H1 (cell line): Measurements from ENCODE around the gene MT2A. TPM values are rescaled to one million over a fixed set of nuclear protein-coding genes. Genes with fewer than 3 reads are reported as not detected.

Experiments
- CTCF ChIA-PET: fragments of 300-600 bp; sonication (Branson Sonifier 250); formaldehyde crosslinking; loops from one replicate; lab custom pipeline; 2021; ENCODE audit not compliant: partially characterized antibody; lab: Charles Lee
- POLR2A ChIA-PET: fragments of 300-600 bp; sonication (Branson Sonifier 250); formaldehyde crosslinking; loops from one replicate; lab custom pipeline; 2021; ENCODE audit warnings: inconsistent platforms; ENCODE audit not compliant: partially characterized antibody; lab: Charles Lee
- DNase-seq, 2 experiments: peaks; one replicate each; pipeline versions ENCODE4 v3.0.0 to v3.0.0-alpha.2; 2010 to 2022; ENCODE audit warnings: low spot score in 2 of 2, low read depth in 1 of 2, mixed read lengths in 1 of 2
- FAIRE-seq: peaks from 2 replicates; lab custom pipeline; 2011; peaks lifted over from hg19 to GRCh38; lab: Jason Lieb, UNC
- H2AFZ ChIP-seq: 2 replicates; pipeline ENCODE4 v1.8.1; 2012; ENCODE audit warnings: low read length, inconsistent platforms
- H2AK5ac ChIP-seq: 2 replicates; pipeline ENCODE4 v1.6.1; 2013; ENCODE audit warnings: low read depth, low read length
- H2BK120ac ChIP-seq: replicated peaks from 2 replicates; pipeline ENCODE3; 2013; ENCODE audit warnings: low read depth, low read length, inconsistent platforms
- H2BK12ac ChIP-seq: 2 replicates; pipeline ENCODE4 v1.6.1; 2013; ENCODE audit warnings: low read depth, low read length
- H2BK15ac ChIP-seq: 2 replicates; pipeline ENCODE4 v1.6.1; 2013; ENCODE audit warnings: low read length
- H2BK20ac ChIP-seq: 2 replicates; pipeline ENCODE4 v1.6.1; 2013; ENCODE audit warnings: low read length
- H2BK5ac ChIP-seq: 2 replicates; pipeline ENCODE4 v1.6.1; 2013; ENCODE audit warnings: low read depth, low read length
- H3K14ac ChIP-seq: 2 replicates; pipeline ENCODE4 v1.6.1; 2013; ENCODE audit warnings: inconsistent platforms; ENCODE audit not compliant: insufficient read length
- H3K18ac ChIP-seq: 2 replicates; pipeline ENCODE4 v1.6.1; 2013; ENCODE audit warnings: low read length; ENCODE audit errors: extremely low read depth
- H3K23ac ChIP-seq: 2 replicates; pipeline ENCODE4 v1.6.1; 2013; ENCODE audit warnings: inconsistent platforms; ENCODE audit not compliant: insufficient read length
- H3K23me2 ChIP-seq: 2 replicates; pipeline ENCODE4 v1.6.1; 2013; ENCODE audit warnings: low read depth, low read length
- H3K27ac ChIP-seq: 2 replicates; pipeline ENCODE4 v1.6.1; 2011; ENCODE audit warnings: low read depth, low read length, inconsistent platforms
- H3K27me3 ChIP-seq, 4 experiments: replicated peaks in 1 of 4; 1 replicate in 1 of 4; 2 replicates in 3 of 4; pipeline versions ENCODE4 v1.6.1 to v1.8.1; 2011 to 2013; ENCODE audit warnings: low read length in 3 of 4, mild to moderate bottlenecking in 3 of 4, inconsistent platforms in 2 of 4, mixed read lengths in 2 of 4, moderate library complexity in 1 of 4; ENCODE audit not compliant: control insufficient read depth in 3 of 4, insufficient read depth in 3 of 4; ENCODE audit errors: extremely low read depth in 1 of 4
- H3K36me3 ChIP-seq, 4 experiments: 2 replicates each; pipeline versions ENCODE4 v1.6.1 to v1.8.1; 2011 to 2013; ENCODE audit warnings: mild to moderate bottlenecking in 4 of 4, low read length in 3 of 4, moderate library complexity in 2 of 4, control low read depth in 1 of 4, inconsistent platforms in 1 of 4; ENCODE audit not compliant: insufficient read depth in 4 of 4, control insufficient read depth in 2 of 4
- H3K4ac ChIP-seq: replicated peaks from 2 replicates; pipeline ENCODE3; 2013; ENCODE audit warnings: low read length, low read depth, mixed read lengths, inconsistent platforms; ENCODE audit not compliant: insufficient read length
- H3K4me1 ChIP-seq, 4 experiments: replicated peaks in 1 of 4; 1 replicate in 1 of 4; 2 replicates in 3 of 4; pipeline versions ENCODE4 v1.6.1 to v1.8.1; 2011 to 2013; ENCODE audit warnings: low read length in 3 of 4, inconsistent platforms in 2 of 4, mixed read lengths in 1 of 4; ENCODE audit not compliant: insufficient read depth in 4 of 4, control insufficient read depth in 3 of 4
- H3K4me2 ChIP-seq, 2 experiments: 2 replicates each; pipeline versions ENCODE4 v1.6.1 to v1.8.1; 2011 to 2013; ENCODE audit warnings: low read depth in 2 of 2, low read length in 2 of 2, control low read depth in 1 of 2, inconsistent platforms in 1 of 2, mild to moderate bottlenecking in 1 of 2; ENCODE audit not compliant: insufficient read depth in 1 of 2
- H3K4me3 ChIP-seq, 4 experiments: fragments of 200-600, 300-600 bp in 1 of 4; sonication (generic), shearing (Covaris generic), sonication (Bioruptor Twin) in 1 of 4; 2 replicates each; pipeline versions ENCODE4 v1.5.1 to v1.8.1; 2011 to 2016; ENCODE audit warnings: low read length in 4 of 4, low read depth in 3 of 4, control low read depth in 2 of 4, inconsistent platforms in 2 of 4, mild to moderate bottlenecking in 2 of 4, mixed read lengths in 1 of 4, moderate library complexity in 1 of 4; ENCODE audit not compliant: insufficient read depth in 2 of 4; ENCODE audit errors: extremely low read depth in 1 of 4
- H3K56ac ChIP-seq: replicated peaks from 2 replicates; pipeline ENCODE3; 2013; ENCODE audit warnings: low read depth, mild to moderate bottlenecking, mixed read lengths, low read length, inconsistent platforms; ENCODE audit not compliant: insufficient read length
- H3K79me1 ChIP-seq: 2 replicates; pipeline ENCODE4 v1.6.1; 2013; ENCODE audit warnings: low read depth, low read length, control low read depth
- H3K79me2 ChIP-seq, 2 experiments: 2 replicates each; pipeline versions ENCODE4 v1.6.1 to v1.8.1; 2012 to 2013; ENCODE audit warnings: low read length in 2 of 2, mild to moderate bottlenecking in 2 of 2, inconsistent platforms in 1 of 2; ENCODE audit not compliant: insufficient read depth in 2 of 2, control insufficient read depth in 1 of 2
- H3K9ac ChIP-seq, 4 experiments: replicated peaks in 1 of 4; 1 replicate in 1 of 4; 2 replicates in 3 of 4; pipeline versions ENCODE4 v1.6.1 to v1.8.1; 2011 to 2013; ENCODE audit warnings: low read depth in 3 of 4, low read length in 3 of 4, control low read depth in 2 of 4, mild to moderate bottlenecking in 2 of 4, moderate library complexity in 2 of 4, inconsistent platforms in 1 of 4; ENCODE audit errors: extremely low read depth in 1 of 4
- H3K9me3 ChIP-seq, 2 experiments: 2 replicates each; pipeline versions ENCODE4 v1.6.1 to v1.8.1; 2012 to 2013; ENCODE audit warnings: mild to moderate bottlenecking in 2 of 2, moderate library complexity in 2 of 2, control low read depth in 1 of 2, inconsistent platforms in 1 of 2, low read depth in 1 of 2, low read length in 1 of 2, mixed read lengths in 1 of 2; ENCODE audit not compliant: insufficient read depth in 2 of 2
- H4K20me1 ChIP-seq, 2 experiments: replicated peaks in 1 of 2; 2 replicates each; pipeline versions ENCODE3 to v1.8.1; 2011 to 2013; ENCODE audit warnings: inconsistent platforms in 2 of 2, low read length in 2 of 2, mild to moderate bottlenecking in 1 of 2; ENCODE audit not compliant: insufficient read depth in 2 of 2, control insufficient read depth in 1 of 2
- H4K5ac ChIP-seq: 2 replicates; pipeline ENCODE4 v1.6.1; 2013; ENCODE audit warnings: low read length, low read depth, mixed read lengths, inconsistent platforms; ENCODE audit not compliant: insufficient read length
- H4K8ac ChIP-seq: 2 replicates; pipeline ENCODE4 v1.8.0; 2013; ENCODE audit warnings: mild to moderate bottlenecking, moderate library complexity, low read length, inconsistent platforms; ENCODE audit not compliant: insufficient read depth; ENCODE audit errors: extremely low read depth
- H4K91ac ChIP-seq: replicated peaks from 2 replicates; pipeline ENCODE3; 2013; ENCODE audit warnings: low read length, mixed read lengths, inconsistent platforms; ENCODE audit not compliant: insufficient read length
- CEBPB ChIP-seq: IDR thresholded peaks from 2 replicates; pipeline ENCODE4 v1.6.1; 2012; ENCODE audit warnings: low read depth, low read length
- RAD21 ChIP-seq, 2 experiments: IDR thresholded peaks in 1 of 2; conservative IDR thresholded peaks in 1 of 2; 2 replicates each; pipeline ENCODE4 v1.6.1; 2011; ENCODE audit warnings: low read depth in 2 of 2, low read length in 2 of 2, improper control_type of control experiment in 1 of 2, inconsistent platforms in 1 of 2, mild to moderate bottlenecking in 1 of 2, moderate library complexity in 1 of 2
- RNF2 ChIP-seq: fragments of 200-900, 300-1000 bp; sonication (generic); IDR thresholded peaks from 2 replicates; pipeline ENCODE4 v1.7.1; 2016; ENCODE audit warnings: borderline replicate concordance, low read depth, mild to moderate bottlenecking, antibody characterized with exemption, low read length; ENCODE audit not compliant: poor library complexity, severe bottlenecking; ENCODE audit errors: missing control alignments
- WGBS, 2 experiments: shearing (Covaris generic) in 1 of 2; methylation state at CpG; one replicate each; pipeline versions ENCODE4 v1.1.6 to v1.1.7; 2013 to 2015; ENCODE audit warnings: low lambda C conversion rate in 2 of 2, mixed read lengths in 2 of 2, inconsistent platforms in 1 of 2, low coverage in 1 of 2, missing lambda C conversion rate in 1 of 2; ENCODE audit not compliant: insufficient replicate concordance in 2 of 2, insufficient coverage in 1 of 2, insufficient read length in 1 of 2; ENCODE audit errors: extremely low coverage in 1 of 2, missing lambda C conversion rate in 1 of 2; 5-methylcytosine and 5-hydroxymethylcytosine counted together
- polyA plus RNA-seq, 7 experiments: library from polyadenylated mRNA; depleted of rRNA in 3 of 7; stranded (reverse) in 5 of 7; unstranded in 2 of 7; fragments of >200 nt in 5 of 7; fragments of 200-250 nt in 2 of 7; gene quantifications; 1 replicate in 5 of 7; 2 replicates in 1 of 7; 4 replicates in 1 of 7; pipeline versions ENCODE4 v1.2.1 to v1.2.3, GENCODE V29; 2011 to 2013; ENCODE audit warnings: missing spikeins in 2 of 7, mixed read lengths in 2 of 7
- total RNA-seq: library from RNA; stranded (reverse); fragmentation: NEBNext Ultra II Directional; extraction: Animal tissue kit (Norgen Biotek cat#: 25700); gene quantifications from 2 replicates; pipeline ENCODE4 v1.2.1, GENCODE V29; 2021

MT2A gene
- total and polyA plus RNA-seq, 2 of the 8 experiments (the other 6 are each of a cell fraction or from before 2014, with no cell fraction given), result 9.5 to 30.1 TPM

- peak overlapping the region in 1 of 4 experiments; percentile 18; a peak in 1 of 8 replicates for H3K4me3 ChIP-seq
These were observed 18.3 kb downstream of the MT2A start for GRCh38 chr16:56626685-56627084.

More at GRCh38 chr16:56626685-56627084, 18.3 kb downstream of the MT2A start:
- ChIA-PET CTCF (interaction anchor here (1.2 to 3.2 kb wide), 5 partner anchors 12 to 75 kb away, joined by 3 to 13 read pairs (median 11); partner anchors contain the start of gene MT1A), POLR2A (interaction anchor here (0.7 to 4.7 kb wide), 18 partner anchors 10 to 185 kb away, joined by 3 to 66 read pairs (median 12); partner anchors contain the start of genes MT1A, MT1F, MT1G and MT1H)
- H2BK20ac ChIP-seq, result no peak overlapping the region
- H3K56ac ChIP-seq, result no peak overlapping the region
- no peak overlapping the region for H3K4ac ChIP-seq
- H3K4me2 ChIP-seq, result peak overlapping the region in 1 of 2 experiments; percentile 90; a peak in 1 of 4 replicates
- H2BK120ac ChIP-seq, result no peak overlapping the region
- H3K23ac ChIP-seq, result no peak overlapping the region
- H3K9ac ChIP-seq, result no peak overlapping the region
- H3K18ac ChIP-seq, result no peak overlapping the region
- H4K5ac ChIP-seq, result no peak overlapping the region
- no peak overlapping the region for H2BK5ac ChIP-seq
- DNase-seq (no peak), FAIRE-seq (no peak)
- H2AFZ ChIP-seq, result no peak overlapping the region
- no peaks in the 10 kb centered on the region for H3K79me1 ChIP-seq
- no peaks in the 10 kb centered on the region for H3K9me3 ChIP-seq
- no peaks in the 10 kb centered on the region for H3K79me2 ChIP-seq
- H2BK15ac ChIP-seq, result no peak overlapping the region
- no peak overlapping the region for H3K14ac ChIP-seq
- H3K4me1 ChIP-seq, result peaks cover 0 to 17% (median 12%) of the 10 kb centered on the region in 4 experiments; a peak in 6 of 7 replicates
- H2BK12ac ChIP-seq, result no peak overlapping the region
- H3K27ac ChIP-seq, result no peak overlapping the region
- no peak overlapping the region for H2AK5ac ChIP-seq
- no peak overlapping the region for H4K91ac ChIP-seq
- peaks cover 65 to 94% (median 87%) of the 10 kb centered on the region in 4 experiments for H3K27me3 ChIP-seq
- H4K20me1 ChIP-seq, result peaks cover 0 to 15% of the 10 kb centered on the region in 2 experiments
- H3K36me3 ChIP-seq, result no peaks in the 10 kb centered on the region
- no peak for TF ChIP-seq CEBPB
- TF ChIP-seq RNF2, result peak; percentile 46
- no peak for TF ChIP-seq RAD21 (IDR thresholded peaks at IDR 0.05 in 1 of 2, conservative IDR thresholded peaks at IDR 0.05 in 1 of 2; ENCODE audit: low read depth in 2 of 2, low read length in 2 of 2)
- WGBS, 2 experiments, result 39% methylated on average over 7 of the region's 7 CpGs; no CpG with 5 or more reads in 1 of the 2 experiments
- no peak overlapping the region for H4K8ac ChIP-seq
- peaks cover 5% of the 10 kb centered on the region; the same call in 1 of the 2 replicates for H3K23me2 ChIP-seq
